ENCODE results near the gene BNIPL.

DNA sequence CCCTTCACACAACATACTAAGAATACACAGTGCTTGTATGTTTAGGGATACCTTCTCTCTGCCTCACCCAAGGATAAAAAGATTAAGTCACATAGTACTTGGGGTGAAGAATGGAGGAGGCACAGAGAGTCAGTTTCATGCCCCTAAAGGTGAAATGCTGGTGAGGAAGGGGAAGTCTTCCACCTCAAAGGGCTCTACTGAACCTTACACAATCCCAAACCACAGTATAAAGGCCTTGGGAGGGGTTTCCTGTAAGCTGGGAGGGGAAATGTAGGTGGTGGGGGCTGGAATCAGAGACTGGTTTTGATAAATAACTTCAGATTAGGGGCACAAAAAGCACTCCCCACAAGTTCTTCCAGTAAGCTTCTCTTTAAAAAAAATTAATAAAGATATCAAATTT, 33.2 kb upstream of the BNIPL start:
- no peak for TF ChIP-seq EZH2 (IDR thresholded peaks at IDR 0.05)
- no peak for TF ChIP-seq POLR2AphosphoS5 (IDR thresholded peaks at IDR 0.05; ENCODE audit: borderline replicate concordance, low read depth, low read length)
